T-helper 9 cell (primary cell): ENCODE data around the gene CHMP5.
"Not testable (repeated sequence)": the region's sequence is repeated elsewhere in the genome, so short reads cannot be mapped to it uniquely, and the experiment has no call there.

Experiments
- DNase-seq: peaks from one replicate; pipeline ENCODE4 v3.0.0-alpha.2; 2020

CHMP5 gene

DNA sequence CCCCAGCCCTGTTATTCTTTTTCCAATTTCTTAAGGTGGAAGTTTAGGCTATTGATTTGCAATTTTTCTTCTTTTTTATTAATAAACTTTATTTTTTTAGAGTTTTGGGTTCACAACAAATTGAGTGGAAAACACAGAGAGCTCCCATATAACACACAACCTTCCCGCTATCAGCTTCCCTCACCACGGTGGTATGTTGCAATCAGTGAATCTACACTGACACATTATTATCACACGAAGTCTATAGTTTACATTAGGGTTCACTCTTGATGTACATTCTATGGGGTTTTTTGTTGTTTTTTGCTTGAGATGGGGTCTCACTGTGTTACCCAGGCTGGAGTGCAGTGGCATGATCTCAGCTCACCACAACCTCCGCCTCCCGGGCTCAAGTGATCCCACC is 20.7 kb downstream of the CHMP5 start:
- no peak for DNase-seq

DNA sequence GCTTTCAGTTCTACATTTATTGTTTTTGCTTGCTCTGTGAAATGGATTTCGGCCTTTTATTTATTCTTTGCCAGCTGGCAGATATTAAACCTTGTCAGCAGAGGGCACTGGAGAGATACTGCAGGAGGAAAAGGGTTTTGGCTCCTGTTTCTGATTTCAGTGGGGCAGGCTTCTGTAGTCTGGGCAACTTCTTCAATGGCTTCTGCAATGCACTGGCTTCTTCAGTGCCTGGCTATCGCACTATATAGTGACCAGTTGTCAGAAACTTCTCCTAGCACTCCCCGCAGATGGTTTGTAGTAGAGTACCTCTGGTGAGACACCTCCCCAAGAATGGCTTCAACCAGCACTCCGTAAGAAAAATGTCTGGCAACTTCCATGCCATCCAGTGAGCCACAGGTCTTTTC is 22.2 kb downstream of the CHMP5 start:
- DNase-seq, result no peak

DNA sequence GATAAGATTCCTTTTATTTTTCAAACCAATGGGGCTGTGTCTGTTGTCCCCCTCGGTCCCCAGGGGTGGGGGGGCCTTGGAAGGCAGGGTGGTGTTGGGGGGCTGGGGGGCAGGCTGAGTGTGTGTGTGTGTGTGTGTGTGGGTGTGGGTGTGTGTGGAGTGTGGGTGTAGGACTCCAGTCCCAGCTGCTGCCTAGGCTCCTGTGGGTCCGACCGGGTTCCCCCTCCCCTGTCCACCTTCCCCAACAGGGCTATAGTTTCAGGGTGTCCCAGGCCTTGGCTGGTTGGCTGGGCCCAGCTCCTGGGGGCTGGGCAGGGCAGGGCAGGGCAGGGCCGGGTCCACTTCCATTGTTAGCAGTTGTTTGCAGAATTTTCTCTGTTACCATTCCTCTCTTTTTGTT is 23.4 kb downstream of the CHMP5 start:
- DNase-seq, result no peak

DNA sequence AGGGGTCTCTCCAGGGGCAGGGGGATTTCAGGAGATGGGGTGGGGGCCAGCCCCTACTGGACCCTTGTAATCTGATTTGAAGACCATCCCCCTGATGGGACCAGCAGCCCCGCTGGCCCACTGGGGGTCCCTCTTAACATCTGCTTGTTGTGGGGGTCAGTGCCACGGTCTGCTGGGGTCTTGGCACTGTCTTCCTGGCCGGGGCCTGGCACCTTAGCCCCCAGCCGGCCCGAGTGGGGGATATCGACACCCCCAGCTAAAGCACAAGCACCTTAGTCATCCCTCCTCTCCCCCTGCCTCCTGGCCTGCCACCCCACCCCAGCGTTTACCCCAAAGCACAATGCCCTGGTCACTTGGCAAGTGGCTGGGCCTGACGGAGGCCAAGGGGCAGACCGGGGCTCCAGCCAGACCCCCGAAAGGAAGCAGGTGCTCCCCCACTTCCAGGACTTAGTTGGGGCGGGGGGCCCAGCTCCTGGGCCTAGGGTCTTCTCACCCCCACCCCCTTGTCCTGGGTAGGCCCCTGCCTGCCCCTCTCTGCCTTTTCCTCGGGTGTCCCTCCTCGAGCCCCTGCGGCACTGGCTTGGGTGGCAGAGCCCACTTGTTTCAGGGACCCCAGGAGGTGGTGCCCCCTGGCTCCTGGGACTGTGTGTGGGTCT is 24.1 kb downstream of the CHMP5 start:
- DNase-seq, result no peak

DNA sequence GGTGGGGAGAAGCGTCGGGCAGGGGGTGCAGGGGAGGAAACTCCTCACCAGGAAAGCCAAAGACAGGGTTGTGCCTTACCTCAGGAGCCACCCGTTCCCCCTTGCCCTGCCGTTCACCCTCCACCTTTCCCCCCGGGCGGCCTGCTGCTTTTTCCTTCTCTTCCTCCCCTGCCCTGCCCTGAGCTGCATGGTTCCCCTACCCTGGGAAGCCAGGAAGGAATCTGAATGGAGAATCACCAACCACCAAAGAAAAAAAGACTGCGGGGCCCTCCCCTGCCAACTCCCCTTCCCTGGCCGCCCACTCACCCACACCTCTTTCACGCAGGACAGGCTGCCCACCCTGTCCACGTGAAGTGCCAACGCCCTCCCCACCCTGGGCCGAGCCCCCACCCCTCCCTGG is 24.6 kb downstream of the CHMP5 start:
- DNase-seq, result peak; percentile 3

DNA sequence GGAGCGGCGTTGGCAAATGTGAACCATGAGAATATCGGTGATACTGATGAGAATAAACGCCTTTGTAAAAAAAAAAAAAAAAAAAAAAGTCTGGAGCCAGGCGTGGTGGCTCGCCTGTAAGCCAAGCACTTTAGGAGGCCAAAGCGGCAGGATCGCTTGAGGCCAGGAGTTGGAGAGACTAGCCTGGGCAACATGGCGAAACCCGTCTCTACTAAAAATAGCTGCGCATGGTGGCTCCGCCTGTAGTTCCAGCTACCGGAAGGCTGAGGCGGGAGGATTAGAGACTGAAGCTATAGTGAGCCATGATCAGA is 25.0 kb downstream of the CHMP5 start:
- no peak for DNase-seq

DNA sequence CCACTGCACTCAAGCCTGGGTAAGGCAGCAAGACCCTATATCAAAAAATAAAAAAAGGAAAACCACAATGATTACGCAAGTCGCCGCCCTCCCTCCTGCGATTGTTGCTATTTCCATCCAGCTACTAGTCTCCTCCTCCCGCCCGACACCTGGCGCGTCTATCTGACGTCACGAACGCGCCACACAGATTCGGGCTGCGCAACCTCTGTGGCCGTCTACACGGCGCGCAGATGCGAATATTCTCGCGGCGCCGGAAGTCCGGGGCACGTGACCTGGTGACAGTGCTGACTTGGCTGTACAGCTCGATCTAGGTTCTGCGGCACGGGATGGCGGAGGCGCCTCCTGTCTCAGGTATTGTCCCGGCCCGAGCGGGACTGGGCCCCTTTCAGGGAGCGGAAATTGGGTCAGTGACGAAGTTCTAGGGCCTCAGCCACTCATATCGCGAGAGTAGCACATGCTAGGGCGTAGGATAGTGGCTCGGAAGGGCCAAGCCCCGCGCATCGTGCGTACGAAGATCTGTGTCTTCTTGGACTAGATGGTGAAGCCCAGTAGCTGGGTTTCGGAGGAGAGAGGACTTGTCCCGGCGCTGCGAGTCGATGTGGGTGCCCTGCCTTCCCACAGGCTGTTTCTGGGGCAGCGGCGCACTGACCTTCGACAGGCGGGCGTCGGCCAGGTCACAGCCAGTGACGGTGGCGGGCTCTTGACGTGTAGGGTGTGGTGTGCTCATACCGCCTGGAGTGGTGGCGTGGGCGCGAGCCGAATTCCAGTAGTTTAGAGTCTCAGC is 25.6 kb downstream of the CHMP5 start, which contains the start of gene NFX1:
TSS of gene NFX1 (plus strand) at position 270 of the 784 bp plus-strand sequence. CDS start at position 327, 57 bp downstream.
- DNase-seq, result peak; percentile 98

DNA sequence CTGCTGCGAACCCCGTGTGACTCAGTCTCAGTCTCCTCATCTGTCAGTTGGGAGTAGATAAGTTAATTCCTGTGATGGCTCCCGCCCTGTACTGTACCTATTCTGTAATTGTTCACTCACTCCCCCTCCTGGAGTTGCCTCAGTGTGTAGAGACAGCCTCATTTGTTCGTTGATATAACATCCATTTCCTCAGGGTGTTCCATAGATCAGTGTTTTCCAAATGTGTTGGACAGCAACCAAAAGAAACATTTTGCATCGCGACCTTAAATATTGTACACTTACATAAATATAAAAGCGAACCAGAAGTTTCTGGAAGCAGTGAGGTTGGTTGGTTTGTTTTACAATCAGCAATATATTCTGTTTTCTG is 26.2 kb downstream of the CHMP5 start:
- DNase-seq, result no peak

DNA sequence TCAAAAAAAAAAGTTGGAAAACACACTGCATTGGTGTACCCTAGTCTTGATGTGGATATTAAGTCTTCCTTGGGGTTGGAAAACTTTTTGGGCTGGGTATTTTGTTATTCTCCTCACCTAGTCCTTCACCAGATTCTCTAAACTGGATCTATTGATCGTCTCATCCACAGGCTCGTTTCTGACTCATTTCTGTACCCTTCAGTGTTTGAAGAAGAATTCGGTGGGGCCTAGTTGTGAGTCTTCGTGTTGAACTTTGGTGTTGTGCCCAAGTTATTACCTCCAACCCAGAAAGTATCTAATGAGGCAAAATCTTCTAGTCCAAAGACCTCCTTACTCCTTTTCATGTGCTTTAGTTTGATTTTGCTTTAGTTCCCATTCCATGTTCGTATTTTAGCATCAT is 27.1 kb downstream of the CHMP5 start:
- no peak for DNase-seq

DNA sequence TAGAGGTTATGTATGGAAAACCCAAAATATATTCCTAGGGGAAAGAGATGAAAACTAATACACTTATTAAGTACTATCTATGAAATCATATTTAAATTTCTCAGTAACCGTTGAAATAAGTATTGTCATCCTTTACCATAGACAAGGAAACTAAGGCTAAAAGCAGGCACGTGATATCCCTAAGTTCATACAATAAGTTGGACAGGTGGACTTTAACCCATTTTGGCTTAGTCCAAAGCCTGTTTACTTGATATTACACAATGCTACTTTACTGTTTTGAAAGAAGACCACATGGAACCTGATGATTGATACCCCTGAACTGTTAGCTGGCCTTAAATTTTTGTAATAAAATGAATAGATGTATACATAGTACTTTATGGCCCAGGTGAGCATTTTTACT is 28.9 kb downstream of the CHMP5 start:
- DNase-seq, result no peak

DNA sequence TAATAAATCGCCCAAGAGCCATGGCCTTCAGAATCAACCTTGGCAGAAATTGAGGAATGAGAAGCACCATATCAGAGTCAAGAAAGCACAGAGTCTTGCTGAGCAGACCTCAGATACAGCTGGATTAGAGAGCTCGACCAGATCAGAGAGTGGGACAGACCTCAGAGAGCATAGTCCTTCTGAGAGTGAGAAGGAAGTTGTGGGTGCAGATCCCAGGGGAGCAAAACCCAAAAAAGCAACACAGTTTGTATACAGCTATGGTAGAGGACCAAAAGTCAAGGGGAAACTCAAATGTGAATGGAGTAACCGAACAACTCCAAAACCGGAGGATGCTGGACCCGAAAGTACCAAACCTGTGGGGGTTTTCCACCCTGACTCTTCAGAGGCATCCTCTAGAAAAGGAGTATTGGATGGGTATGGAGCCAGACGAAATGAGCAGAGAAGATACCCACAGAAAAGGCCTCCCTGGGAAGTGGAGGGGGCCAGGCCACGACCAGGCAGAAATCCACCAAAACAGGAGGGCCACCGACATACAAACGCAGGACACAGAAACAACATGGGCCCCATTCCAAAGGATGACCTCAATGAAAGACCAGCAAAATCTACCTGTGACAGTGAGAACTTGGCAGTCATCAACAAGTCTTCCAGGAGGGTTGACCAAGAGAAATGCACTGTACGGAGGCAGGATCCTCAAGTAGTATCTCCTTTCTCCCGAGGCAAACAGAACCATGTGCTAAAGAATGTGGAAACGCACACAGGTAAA is 30.0 kb downstream of the CHMP5 start:
- DNase-seq, result no peak

DNA sequence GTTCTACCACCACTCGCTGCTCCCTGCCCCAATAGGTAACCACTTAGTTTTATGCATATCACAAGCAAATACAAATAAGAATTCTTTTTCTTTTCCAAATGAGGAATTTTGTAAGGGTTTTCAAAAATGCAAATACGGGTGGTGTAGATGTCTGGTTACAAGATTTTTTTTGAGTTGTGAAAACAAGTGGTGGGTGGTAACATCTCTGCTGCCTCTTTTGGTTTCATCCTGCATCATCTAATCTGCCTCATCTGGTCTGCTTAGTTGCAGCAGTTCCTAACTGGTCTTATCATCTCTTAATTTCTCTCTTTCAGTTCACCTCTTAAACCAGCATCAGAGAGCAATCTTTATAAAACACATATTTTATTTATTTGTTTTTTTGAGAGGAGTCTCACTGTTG is 30.7 kb downstream of the CHMP5 start:
- DNase-seq, result no peak

DNA sequence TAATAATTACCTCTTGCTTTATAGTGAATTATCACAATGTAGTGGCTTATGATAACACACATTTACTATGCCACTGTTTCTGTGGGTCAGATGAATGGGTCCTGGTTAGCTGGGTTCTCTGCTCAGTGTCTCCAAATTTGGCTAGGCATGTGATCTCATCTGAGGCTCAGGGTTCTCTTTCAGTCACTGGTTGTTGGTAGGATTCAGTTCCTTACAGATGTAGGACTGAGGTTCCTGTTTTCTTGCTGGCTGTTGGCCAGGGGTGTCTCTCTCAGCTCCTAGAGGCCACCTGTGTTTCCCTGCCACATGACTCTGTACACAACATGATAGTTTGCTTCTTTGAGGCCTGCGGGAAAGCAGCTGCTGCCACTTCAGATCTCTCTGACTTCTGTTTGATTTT is 32.6 kb downstream of the CHMP5 start:
- no peak for DNase-seq

DNA sequence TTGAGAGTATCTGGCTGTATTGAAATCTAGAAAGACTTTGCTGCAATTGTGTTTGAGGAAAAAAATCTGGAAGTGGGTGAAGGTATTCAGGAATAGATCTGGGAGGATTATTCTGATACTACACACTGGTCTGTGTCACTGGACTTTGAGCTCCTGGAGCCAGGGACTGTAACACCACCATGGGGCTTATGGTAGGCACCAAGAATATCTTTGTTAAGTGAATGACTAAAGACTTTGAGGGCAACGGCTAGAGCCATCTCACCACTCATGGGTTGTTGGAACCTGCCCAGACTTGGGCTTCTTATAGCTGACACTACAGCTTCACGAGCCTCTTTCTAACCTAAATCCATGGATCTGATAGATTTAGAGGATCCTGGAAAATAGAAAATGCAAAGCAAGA is 35.7 kb downstream of the CHMP5 start:
- DNase-seq, result no peak

DNA sequence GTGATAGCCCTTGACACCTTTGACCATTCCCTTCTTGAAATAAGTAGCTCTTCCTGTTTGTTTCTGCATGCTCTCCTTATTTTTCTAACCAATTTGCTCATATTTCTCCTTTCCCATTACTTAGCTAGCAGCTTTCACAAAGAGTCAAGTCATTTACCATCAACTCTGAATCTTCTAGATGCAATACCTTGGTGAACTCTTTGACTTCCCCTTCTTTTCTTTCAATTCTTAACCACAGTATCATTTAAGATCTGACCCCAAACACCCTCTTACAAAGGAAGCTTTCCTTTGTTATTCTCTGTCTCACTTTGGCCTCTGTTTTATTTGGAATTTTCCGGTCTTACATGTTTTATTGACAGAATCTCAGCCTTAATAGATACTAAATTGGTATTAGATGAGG is 39.5 kb downstream of the CHMP5 start:
- no peak for DNase-seq

DNA sequence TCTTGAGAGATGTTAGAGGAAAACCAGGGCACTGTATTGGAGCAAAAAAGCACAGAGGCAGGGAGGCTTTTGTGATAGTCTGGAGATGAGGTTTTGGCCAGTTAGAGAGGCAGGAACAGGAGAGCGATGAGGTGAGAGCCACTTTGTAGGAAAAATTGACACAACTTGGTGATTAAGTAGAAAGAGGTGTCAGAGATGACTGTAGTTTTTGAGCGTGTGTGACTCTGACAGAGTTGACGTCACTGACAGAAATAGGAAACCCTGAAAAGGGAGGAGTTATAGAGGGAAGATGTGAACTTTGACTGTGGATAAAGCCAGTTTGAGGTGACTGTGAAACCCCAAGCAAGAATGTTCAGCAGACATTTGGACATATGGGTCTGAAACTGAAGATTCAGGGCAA is 41.2 kb downstream of the CHMP5 start:
- no peak for DNase-seq

DNA sequence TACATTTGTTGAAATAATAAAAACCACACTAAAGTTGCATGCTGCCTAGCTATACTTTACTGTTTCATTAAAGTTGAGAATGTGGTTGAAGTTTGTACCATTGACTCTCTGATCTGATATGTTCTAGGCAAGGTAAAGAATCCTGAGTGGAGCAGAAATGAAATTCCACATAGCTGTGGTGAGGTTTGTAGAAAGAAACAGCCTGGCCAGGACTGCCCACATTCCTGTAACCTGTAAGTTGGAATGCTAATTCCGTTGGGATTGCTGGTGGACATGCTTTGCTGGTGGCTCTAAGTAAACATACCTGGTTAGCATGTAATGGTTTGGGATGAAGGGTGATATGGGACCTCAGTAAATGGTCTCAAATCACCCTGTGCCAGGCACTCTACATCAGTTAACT is 42.2 kb downstream of the CHMP5 start:
- no peak for DNase-seq

DNA sequence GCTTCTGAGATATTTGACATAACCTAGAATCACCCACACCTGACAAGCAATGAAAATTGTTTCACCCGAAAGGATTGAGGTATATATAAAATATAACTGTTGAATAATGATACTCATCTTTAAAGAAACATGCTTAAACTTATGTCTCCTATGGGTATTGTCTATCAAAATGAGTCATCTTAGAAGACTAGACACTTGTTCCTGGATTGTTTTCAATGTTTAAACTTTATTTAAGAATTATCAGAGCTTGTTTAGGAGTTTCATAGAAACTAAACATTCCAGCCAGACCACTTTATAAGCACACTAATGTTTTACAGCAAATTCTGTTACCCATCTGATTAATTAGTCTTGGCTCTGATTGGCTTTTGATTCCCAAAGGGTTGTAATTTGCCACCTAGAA is 45.1 kb downstream of the CHMP5 start:
- no peak for DNase-seq

DNA sequence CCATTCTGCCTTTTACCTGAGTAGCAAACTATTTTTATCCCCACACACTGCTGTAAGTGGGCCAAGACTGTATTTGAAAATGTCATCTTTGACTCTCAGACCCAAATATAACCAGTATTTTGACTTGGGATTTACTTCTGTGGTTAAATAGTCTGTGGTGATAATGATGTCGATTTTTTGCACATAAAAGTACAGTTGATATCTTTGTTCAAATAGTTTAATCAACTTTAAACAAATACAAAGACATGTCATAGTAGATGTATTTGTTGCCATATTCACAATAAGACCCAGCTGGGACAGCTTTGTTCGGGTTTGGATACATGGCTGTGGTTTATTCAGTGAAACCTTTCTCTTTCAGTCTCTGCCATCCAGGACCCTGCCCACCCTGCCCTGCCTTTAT is 45.9 kb downstream of the CHMP5 start:
- no peak for DNase-seq

DNA sequence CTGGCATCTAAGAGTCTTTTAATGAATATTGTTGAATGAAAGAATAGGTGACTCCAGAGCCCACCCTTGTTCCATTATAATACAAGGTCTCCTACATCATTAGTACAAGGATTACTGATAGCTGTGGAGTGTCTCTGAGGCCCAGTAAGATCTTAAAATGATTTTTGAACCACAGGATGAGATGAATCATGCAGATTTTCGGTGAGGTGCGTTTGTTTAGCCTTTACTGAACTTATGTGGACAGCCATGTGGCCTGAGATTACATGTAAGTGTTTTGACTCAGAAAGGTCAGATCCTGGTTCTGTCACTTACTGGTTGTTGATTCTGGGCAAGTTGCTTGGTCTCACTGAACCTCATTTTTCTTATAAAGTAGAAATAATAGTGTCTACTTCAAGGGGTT is 47.1 kb downstream of the CHMP5 start:
- DNase-seq, result no peak

DNA sequence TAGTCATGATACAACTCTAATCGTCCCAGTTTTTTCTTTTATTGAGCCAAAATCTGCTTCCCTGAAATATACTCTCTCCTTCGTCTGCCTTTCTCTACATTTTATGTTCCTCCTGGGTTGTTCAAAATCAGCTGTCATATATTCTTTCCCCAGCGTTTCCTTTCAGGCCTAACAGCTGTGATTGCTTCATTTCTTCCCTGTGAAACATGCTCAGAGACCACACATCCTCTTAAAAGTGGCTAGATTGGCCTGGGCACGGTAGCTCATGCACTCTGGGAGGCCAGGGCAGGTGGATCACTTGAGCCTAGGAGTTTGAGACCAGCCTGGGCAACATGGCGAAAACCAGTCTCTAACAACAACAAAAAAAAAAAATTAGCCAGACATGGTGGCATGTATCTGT is 50.5 kb downstream of the CHMP5 start:
- DNase-seq, result no peak

DNA sequence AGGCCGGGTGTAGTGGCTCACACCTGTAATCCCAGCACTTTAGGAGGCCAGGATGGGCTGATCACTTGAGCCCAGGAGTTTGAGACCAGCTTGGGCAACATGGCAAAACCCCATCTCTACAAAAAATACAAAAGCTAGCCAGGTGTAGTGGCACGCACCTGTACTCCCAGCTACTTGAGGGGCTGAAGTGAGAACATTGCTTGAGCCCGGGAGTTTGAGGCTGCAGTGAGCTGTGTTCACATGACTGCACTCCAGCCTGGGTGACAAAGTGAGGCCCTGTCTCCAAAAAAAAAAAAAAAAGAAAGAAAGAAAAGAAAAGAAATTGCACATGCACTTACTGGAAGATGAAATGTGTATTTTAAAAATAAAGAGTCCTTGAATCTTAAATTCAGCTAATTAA is 52.3 kb downstream of the CHMP5 start:
- not testable (repeated sequence) for DNase-seq

DNA sequence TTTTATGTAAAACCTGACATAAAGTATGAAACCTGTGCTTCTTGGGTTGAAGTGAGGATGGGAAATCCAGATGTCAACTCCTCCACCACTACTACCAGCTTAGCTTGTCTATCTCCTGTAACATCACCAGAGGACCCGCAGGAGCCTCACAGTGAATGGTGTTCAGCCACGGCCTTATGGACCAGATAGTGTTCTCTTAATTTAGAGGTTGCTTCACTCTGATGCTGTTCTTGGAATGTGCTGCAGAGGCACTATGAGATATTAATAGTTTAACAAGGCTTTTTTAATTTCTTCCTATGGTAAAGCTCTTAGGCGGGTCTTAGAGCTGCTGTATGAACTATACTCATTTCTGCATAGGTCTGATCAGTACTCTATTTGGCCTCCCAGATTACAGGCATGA is 53.4 kb downstream of the CHMP5 start:
- no peak for DNase-seq

DNA sequence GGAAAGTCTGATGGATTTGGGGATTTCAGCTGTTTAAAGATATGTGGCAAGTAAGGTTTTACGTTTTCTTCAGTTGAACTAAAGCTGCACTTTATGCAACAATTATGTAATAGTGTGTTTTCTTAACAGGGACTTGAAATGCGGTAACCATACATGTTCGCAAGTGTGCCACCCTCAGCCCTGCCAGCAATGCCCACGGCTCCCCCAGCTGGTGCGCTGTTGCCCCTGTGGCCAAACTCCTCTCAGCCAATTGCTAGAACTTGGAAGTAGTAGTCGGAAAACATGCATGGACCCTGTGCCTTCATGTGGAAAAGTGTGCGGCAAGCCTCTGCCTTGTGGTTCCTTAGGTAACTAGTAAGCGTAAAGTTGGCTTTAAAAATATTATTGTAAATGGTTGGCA is 53.9 kb downstream of the CHMP5 start:
- no peak for DNase-seq
